HL-60/S4 treated with retinoic acid at 250 ng/mL for 4 days and 3 days (cell line): ENCODE measurements around the gene PPP1R1B.

ENCODE experiments used
- in situ Hi-C: fragments of 300-500 bp; cut with MboI; formaldehyde crosslinking; loops from 2 replicates; pipeline ENCODE4 v1.7.0; 2022; ENCODE audit warnings: low sequenced_read_pairs

PPP1R1B gene

DNA sequence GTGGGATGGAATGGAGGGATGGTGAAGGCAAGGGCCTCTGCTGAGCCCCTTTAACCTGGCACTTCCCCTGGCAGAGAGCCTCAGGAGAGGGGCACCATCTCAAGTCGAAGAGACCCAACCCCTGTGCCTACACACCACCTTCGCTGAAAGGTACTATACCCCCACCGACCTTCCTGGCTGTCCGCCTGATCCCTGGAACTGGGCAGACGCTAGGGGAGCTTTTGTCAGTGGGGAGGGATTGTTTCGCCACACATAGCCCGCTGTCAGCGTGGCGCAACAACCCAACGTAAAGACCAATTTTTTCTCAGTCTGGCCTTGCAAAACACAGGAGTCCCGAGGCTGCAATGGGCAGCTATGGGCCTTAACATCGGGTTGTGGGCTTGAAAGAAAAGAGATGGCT, 3.1 kb downstream of the PPP1R1B start:
- in situ Hi-C loops, result loop anchor here (10.0 kb wide), 1 partner anchor 55 kb away; the partner anchor contains the start of gene PGAP3

DNA sequence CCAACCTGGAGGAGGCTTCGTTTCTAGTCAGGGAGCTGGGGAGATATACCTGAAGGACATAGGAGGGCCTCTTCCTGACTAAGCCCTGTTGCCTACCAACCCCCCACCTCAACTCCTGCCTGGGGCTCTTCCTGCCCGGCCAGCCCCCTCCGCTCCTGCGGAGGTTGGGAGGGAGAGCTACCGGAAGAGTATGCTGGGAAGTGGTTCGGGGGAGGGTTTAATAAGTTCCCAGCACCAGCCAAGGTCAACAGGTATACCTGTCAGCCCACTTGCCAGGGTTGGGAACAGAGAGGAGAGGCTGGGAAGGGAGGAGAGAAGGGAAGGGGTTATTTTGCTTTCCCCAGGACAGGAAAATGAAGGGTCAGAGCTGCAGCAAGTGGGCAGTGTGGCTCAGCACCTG, 4.7 kb downstream of the PPP1R1B start:
- in situ Hi-C loops, result no loop called here

DNA sequence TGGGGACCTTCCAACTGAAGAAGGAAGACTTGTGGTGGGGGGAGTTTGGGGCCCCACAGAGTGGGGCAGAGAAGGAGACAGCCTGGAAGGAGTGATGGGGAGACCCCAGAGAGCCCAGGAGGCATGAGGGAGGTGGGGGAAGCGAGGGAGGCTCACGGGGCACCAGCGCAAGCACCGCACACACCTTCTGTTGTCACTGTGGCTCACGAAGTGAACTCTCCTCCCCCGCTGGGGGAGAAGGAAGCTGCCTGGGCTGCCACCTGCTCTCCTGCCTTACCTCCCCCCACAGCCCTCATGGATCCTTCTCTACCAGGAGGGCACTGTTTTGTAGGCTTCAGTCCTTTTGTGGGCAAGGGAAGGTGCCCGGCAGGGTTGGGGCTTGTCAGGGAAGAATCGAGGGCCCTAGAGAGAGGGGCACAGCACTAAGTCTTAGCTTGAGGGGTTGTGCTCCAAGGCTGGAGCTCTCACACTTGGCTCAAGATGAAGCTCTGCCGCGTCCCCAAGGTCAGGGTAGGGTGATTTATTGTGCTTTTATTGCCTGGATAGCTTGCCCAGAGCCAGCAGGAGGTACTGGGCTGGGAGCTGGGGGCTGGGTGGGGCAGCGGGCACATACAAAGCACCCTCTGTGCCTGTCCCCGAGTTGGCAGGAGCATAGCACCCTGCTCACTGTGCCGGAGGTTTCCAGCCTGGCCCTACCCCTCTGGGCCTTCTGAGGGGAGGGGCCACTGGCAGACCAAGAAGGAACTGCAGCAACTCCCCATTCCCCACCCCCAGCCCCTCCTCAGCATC, 5.6 kb downstream of the PPP1R1B start:
- in situ Hi-C loops, result no loop called here

DNA sequence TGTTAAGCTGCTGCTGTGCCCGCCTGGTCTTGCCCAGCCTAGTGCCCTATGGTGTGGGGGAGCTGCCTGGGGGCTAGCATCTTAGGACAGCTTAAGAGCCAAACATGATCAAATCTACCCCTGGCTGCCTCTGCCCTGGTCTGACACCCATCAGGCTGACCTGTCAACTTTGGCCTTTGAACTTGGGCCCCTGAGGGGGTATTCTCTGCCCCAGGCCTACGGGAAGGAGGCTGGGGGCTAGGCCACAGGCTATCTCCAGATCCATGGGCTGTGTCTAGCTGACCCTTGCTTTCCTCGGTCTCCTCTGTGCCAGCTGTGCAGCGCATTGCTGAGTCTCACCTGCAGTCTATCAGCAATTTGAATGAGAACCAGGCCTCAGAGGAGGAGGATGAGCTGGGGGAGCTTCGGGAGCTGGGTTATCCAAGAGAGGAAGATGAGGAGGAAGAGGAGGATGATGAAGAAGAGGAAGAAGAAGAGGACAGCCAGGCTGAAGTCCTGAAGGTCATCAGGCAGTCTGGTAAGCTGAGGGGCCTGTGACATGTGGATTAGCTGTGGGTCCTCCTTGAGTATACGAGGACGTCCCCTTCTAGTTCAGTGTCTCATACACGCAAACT, 6.9 kb downstream of the PPP1R1B start:
- in situ Hi-C loops, result no loop called here

DNA sequence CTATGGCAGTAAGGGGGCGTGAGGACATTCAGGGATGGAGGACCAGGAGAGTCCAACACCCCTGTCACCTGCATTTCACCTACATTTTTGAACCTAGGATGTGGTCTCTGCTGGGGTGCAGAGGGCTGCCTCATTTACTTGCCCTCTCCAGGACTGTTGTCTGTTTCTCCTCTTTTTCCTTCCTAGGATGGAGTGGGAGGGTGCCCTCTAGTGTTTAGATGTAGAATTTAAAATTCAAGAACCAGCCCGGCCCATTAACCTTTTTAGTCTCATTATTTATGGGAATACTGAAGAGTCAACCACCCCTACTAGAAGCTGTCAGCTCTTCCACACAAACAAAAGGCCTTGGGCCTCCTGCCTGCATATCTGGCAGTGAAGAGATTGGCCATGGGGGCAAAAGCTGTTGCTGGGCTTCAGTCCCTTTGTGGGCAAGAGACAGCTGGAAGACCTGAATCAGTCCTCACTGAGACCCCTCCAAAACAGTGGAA, 7.7 kb downstream of the PPP1R1B start:
- in situ Hi-C loops, result no loop called here

DNA sequence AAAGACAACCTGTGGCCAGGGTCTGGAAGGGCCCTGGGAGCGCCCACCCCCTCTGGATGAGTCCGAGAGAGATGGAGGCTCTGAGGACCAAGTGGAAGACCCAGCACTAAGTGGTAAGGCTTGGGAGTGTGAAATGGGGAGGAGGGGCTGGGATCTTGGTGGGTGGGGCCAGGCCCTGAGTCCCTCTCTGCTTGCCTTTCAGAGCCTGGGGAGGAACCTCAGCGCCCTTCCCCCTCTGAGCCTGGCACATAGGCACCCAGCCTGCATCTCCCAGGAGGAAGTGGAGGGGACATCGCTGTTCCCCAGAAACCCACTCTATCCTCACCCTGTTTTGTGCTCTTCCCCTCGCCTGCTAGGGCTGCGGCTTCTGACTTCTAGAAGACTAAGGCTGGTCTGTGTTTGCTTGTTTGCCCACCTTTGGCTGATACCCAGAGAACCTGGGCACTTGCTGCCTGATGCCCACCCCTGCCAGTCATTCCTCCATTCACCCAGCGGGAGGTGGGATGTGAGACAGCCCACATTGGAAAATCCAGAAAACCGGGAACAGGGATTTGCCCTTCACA, 8.9 kb downstream of the PPP1R1B start:
- in situ Hi-C loops, result no loop called here

DNA sequence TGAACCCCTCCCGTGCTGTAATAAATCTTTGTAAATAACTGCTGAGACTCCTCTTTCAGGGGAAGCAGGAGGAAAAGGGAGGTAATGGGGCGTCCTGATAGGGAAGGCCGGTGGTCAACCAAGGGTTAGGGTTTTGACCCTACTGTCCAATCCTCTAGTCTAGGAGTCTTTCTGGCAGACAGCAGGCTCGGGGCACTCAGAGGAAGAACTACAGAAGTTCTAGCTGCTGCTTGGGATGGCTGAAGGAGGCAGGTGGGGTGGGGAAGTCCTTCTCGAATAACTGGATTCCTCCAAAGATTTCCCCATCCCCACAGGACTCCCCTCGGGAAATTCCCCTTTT, 9.8 kb downstream of the PPP1R1B start:
- in situ Hi-C loops, result no loop called here

DNA sequence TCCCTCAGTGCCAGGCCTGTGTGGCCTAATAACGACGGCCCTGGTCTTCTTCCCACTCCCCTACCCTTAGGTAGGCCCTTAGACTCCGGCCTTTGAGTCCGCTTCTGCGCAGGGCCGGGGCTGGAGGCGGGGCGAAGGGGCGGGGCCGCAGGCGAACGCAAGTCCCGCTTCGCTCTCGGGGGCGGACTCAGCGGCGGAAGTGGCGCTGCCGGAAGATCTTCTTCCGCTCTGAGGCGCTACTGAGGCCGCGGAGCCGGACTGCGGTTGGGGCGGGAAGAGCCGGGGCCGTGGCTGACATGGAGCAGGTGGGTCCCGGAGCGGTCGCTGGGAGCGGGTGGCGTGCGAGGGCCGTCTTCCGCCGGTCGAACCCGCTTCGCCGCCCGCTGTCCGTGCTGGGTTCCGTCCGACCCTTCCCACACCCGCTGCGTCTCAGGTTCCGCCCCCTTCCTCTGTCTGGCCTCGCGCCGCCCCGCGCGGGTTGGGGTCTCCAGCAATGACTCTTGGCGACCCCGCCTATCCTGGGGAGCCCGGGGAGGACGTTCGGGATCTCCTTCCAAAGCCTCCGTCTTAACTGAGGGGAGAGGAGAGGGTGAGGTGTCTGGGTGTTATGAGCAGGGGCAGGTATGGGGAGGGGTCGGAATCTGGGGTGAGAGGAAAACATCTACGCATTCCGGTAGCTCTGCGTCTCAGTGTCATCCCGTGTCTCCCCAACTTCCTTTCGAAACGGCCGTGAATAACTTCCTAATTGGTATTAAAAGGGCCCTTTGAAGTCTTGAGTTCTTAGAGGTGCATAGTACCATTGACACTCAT, 10.4 kb downstream of the PPP1R1B start, which contains the start of gene STARD3:
Gene STARD3 (plus strand): TSS at position 218 of the 810 bp plus-strand sequence. CDS start 16,388 bp downstream, outside the sequence.
- in situ Hi-C loops, result no loop called here

DNA sequence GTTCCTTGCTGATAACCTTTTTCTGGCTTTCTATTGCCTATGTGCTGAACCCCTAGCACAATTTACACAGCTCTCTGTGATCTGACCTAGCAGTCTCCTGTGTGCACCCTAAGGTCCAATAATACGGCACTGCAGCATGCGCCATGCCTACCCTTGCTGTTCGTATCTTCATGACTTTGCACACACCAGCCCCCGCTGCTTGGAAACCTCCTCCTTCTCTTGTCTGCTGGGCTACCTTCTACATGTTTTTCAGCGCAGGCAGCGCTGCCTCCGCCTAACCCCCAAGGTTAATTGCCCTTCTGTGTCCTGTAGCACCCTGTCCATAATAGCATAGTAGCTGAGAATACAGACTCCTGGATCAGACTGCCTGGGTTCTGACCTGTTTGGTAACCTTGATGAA, 11.6 kb downstream of the PPP1R1B start:
- in situ Hi-C loops, result no loop called here

DNA sequence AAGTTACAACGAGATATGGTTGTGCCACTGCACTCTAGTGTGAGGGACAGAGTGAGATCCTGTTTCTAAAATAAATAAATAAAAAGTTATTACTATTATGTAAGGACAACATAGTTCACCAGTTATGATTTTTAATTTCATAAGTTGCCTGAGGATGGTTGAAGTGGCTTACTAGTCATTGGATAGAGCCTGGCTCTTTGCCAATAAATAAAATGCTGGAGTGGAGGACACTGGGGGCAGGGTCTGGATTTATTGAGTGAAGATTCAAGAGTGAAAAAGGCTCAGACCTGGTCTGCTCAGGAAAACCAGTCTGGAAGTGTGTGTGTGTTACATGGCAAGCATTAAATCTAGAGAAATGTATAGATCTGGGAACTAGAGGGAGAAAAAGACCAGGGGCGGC, 12.3 kb downstream of the PPP1R1B start:
- in situ Hi-C loops, result no loop called here

DNA sequence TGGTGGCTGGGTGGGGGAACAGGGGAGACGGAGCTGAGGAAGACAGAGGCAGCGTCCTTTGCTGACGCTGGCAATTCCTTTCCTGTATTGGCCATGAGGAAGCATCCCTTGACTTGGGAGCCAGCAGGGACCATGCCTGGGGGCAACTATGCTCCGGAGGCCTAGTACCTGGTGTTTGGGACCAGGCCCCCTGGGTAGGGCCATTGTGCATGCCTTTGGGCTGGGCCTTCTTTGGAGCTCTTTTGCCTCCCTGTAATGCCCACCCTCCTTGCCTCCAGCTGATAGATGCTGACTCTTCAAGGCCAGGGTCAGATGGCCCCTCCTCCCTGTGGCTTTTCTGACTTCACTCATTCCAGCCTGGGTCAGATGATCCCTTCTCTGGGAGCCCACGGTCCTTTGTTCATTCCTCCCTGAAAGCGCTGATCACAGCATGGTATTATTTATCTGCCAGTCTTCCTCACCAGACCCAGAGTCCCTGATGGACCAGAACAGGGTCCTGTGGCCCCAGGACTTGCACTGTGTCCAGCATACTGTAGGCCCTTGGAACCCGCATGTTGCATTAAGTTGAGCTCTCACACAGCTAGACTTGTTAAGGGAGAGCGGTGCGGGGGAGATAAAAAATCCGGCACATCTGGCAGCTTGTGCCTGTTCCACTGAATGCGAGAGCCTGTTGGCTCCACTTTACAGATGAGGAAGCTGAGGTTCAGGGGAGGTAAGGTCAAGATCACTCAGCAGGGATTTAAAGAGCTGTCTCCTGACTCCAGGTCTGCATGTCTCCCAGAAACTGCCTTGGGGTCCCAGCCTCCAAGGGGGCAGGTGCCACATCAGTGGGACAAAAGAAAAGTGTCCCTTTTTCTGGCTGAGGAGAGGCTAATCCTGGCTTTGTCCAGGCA, 13.1 kb downstream of the PPP1R1B start:
- in situ Hi-C loops, result no loop called here

DNA sequence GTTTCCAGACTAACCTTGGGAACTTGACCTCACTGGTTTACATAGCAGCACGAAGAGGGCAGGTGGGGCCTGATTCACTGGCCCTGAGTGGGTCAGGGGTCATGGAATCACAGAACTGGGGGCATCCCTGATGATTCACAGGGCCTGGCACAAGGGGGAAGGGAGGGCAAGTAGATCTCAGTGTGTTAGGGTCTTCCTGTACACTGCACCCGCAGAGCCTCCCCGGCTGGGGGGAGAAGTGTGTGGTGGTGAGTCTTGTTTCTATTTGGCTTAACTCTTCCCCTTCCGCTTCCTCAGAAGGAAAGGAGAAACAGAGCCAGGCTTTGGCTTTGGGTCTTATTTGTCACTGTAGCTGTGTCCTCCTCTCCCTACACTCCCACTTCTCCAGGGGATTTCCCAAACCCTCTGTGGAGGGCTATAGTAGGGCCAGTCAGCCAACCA, 13.9 kb downstream of the PPP1R1B start:
- in situ Hi-C loops, result no loop called here

DNA sequence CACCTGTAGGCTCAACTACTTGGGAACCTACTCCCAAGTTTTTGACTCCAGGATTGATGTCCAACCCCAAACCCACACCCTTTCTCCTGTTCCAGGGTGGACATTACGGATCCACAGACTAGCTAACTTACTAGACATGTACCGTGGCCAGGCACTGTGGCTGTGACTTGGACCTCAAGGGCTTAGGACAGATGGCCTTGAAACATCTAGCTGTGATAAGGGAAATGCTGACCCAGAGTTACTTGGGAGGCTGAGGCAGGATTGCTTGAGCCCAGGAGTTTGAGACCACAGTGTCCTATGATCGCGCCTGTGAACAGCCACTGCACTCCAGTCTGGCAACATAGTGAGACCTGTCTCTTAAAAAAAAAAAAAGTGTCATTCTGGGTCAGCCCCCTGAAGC, 14.3 kb downstream of the PPP1R1B start:
- in situ Hi-C loops, result no loop called here

DNA sequence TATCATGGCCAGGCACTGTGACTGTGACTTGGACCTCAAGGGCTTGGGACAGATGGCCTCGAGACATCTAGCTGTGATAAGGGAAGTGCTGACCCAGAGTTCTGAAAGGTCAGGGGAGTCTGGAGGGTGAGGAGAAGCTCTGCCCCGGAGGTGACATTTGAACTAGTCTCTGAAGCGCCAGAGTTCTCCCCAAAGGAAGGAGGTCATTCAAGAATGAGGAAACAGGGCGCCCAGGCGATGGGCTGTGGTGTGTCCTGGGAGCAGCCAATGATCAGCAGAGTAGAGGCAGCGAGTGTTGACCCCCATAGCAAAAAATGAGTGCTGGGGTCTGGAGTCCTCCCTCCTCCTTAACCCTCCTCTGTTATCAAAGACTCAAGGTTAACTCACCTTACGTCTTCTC, 15.1 kb downstream of the PPP1R1B start:
- in situ Hi-C loops, result no loop called here

DNA sequence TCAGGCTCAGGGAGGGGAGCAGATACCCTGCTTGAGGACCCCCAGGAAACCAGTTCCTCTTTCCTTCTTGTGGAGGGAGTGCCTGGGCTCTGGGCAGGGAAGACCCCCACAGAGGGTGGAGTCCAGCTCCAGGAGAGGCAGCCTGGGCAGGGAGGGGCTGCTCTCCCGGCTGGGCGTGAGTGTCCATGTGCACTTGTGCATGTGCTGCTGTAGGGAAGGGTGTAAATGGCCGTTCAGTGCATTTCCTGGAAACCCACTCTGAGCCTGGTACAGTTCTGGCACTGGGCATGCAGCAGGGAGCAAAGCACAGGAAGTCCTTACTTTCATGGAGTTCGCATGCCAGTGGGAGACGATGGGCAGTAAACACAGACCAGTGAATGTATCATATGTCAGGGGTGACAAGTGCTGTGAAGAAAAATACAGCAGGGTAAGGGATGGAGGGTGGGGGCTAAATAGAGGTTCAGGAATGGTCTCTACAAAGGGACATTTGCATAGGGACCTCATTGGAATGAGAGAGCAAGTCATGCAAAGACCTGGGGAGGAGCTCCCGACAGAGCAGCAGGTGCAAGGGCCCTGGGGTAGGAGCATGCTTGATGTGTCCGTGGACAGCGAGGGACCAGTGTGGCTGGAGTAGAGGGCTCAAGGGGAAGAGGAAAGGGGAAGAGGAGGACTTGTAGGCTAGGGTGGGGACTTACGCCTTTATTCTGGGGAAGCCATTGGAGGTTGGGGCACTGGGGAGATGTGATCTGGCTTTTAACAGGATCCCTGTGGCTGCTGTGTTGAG, 15.7 kb downstream of the PPP1R1B start:
- in situ Hi-C loops, result no loop called here

DNA sequence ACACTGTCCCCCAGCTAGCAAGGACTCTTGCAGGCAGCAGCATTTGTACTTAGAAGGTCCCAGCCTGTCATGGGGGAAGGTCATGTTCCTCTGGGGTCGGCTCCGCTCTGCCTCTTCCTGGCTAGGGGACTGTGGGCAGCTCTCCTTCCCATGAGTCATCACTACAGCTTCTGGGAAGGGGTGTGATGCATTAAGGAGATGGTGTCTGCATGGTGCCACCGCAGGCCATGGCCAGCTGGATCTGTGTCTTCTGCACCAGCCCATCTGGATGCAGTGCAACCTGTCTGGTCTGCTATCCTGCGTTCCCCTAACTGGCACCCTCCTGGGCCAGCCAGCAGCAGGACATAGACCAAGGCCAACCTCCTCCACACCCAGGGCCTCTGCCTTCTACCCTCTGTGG, 16.5 kb downstream of the PPP1R1B start:
- in situ Hi-C loops, result no loop called here

DNA sequence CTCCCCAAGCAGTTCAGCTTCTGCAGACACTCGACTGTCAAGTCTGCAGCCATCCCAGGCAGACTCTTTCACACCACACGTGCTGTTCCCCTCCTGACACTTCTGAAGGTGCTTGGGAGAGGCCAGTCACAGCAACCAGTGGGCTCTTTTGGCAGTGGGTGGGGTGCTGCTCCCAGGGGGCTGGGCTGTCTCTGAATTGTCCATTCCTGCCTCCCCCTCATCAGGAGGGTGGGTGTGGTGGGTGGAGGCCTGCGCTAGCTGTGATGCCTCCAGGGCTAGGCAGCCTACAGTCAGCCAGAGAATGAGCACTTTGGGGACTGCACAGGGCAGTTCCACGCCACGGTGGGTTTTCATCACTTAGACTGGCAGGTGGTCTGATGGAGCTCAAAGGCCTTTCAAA, 20.5 kb downstream of the PPP1R1B start:
- in situ Hi-C loops, result no loop called here

DNA sequence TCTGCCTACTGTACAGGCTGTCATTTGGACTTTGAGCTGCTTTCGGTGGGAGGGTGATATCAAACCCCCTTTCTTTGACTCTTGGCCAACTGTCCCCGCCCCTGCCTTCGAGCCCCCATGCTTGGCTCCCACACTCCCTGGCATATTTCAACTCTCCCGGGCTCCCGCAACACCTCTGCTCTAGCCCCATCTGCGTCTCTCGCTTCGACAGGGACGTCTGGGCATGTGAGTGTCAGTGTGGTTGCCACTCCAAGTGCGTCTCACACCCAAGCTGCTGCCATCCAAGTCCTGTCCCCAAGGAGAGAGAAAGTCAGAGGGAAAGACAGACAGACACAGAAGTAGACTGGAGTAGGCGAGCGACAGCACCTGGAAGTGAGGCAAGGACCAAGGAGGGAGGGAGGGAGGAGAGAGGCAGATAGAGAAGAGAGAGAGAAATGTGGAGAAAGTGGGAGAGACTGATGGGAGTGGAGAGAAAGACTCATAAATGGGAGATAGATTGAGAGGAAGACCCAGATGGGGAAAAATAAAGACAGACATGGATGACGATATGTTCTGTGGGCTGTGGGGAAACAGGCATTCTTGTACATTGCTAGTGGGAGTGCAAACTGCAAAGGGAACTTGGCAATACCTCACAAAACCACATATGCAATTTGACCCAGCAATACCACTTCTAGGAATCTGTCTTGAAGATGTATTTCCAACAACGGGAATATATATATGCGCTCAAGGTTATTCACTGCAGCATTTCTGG, 22.0 kb downstream of the PPP1R1B start:
- in situ Hi-C loops, result no loop called here

DNA sequence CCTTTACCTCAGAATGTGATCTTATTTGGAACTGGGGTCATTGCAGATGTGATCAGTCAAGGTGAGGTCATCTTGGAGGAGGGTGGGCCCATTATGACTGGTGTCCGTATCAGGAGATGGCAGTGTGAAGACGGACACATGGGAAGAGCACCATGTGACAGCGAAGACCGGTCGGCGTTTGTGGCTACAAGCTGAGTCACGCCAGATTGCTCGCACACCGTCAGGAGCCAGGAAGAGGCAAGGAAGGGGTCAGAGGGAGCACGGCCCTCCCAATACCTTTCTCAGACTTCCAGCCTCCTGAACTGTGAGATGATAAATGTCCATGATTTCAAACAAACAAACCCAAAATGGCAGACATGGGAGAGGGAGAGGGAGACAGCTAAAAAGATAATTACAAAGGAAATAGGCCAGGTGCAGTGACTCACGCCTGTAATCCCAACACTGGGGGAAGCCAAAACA, 23.4 kb downstream of the PPP1R1B start:
- in situ Hi-C loops, result no loop called here
